Measurements from ENCODE around the gene FCN3. TPM values are rescaled to one million over a fixed set of nuclear protein-coding genes. Genes with fewer than 3 reads are reported as not detected.

Gene FCN3
- total and polyA plus RNA-seq, 9 of the 15 experiments (the other 6 are each of a cell fraction or from before 2014, with no cell fraction given) = 0.49 TPM; not detected in 8

- TF ChIP-seq NCOA4 (IDR thresholded peaks at IDR 0.05; ENCODE audit: partially characterized antibody) = no peak
- TF ChIP-seq HDAC8 (tag; IDR thresholded peaks at IDR 0.05) = no peak
- TF ChIP-seq SP1 (CRISPR knock-in tag; IDR thresholded peaks at IDR 0.05) = peak; percentile 55; the same call in 1 of the 2 replicates
- no peak for TF ChIP-seq RAD21 (CRISPR knock-in tag; conservative IDR thresholded peaks at IDR 0.05 in 1 of 2, IDR thresholded peaks at IDR 0.05 in 1 of 2)
- no peak for TF ChIP-seq ZNF518B (CRISPR knock-in tag; IDR thresholded peaks at IDR 0.05)
- no peak for TF ChIP-seq FUS (optimal IDR thresholded peaks at IDR 0.05; ENCODE audit: low read depth, low read length)
- TF ChIP-seq SRSF3 (IDR thresholded peaks at IDR 0.05; ENCODE audit: insufficient read depth, low read length) = no peak
- no peak for TF ChIP-seq RUNX1 (IDR thresholded peaks at IDR 0.05; ENCODE audit: low read depth)
- TF ChIP-seq ZKSCAN1 (IDR thresholded peaks at IDR 0.05; ENCODE audit: low read depth, low read length) = no peak
- TF ChIP-seq SRSF9 (IDR thresholded peaks at IDR 0.05; ENCODE audit: borderline replicate concordance, low read depth, low read length) = no peak
- no peak for TF ChIP-seq ZNF785 (CRISPR knock-in tag; IDR thresholded peaks at IDR 0.05)
- TF ChIP-seq ZNF280A (IDR thresholded peaks at IDR 0.05; ENCODE audit: low read depth, partially characterized antibody) = no peak
- TF ChIP-seq BRF2 (IDR thresholded peaks at IDR 0.05; ENCODE audit: borderline replicate concordance, insufficient read depth, insufficient read length) = no peak
- TF ChIP-seq MLLT1 (IDR thresholded peaks at IDR 0.05) = no peak
- no peak for TF ChIP-seq CHCHD3 (CRISPR knock-in tag; IDR thresholded peaks at IDR 0.05)
- TF ChIP-seq ARID1B (IDR thresholded peaks at IDR 0.05) = peak; percentile 62
- no peak for TF ChIP-seq DEAF1 (CRISPR knock-in tag; IDR thresholded peaks at IDR 0.05)
These were observed 31.6 kb downstream of the FCN3 start (continued) for GRCh38 chr1:27342778-27343638.
